Measurements from ENCODE around the gene RNFT2.

The RNFT2 gene

DNA sequence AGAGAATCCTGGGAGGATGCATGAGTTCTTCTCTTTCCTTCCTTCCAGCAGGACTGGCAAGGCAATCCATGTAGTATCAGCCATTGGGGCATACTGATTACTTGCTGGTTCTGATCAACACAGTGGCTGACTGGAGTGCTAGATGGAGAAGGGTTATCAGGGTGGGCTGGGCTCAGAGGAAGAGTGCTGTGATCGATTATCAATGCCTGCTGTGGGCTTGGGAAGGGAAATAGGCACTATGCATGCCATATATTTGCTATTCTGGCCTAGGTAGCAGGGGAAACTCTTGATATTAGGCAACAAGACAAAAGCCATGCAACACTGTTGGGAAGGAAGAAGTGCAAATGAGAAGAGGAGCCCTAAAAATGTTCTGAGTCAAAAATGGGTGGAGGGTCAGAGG, 97.4 kb downstream of the RNFT2 start:
- DNase-seq (ENCODE audit: low read depth): no peak

GRCh38 chr12:116837097-116837496, 99.0 kb downstream of the RNFT2 start:
- DNase-seq (ENCODE audit: low read depth): no peak

GRCh38 chr12:116838365-116838764, 100.2 kb downstream of the RNFT2 start:
- DNase-seq (ENCODE audit: low read depth): no peak

DNA sequence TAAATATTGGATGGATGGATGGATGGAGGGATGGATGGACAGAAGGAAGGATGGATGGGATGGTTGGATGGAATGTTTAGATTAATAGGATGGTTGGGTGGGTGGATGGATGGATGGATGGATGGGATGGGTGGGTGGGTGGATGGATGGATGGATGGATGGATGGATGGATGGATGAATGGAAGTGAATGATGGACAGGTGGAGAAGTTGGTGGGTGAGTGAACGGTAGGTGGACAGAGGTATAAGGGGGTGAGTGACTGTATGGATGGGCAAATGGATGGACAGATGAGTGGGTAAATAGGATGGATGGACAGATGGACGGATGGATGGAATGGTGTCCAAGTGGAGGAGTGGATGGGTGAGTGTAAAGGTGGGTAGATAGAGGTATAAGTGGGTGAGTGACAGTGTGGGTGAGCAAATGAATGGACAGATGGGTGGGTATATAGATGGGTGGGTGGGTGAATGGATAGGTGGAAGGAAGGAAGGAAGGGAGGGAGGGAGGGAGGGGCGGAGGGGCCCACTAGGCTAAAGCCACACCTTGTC, 101.2 kb downstream of the RNFT2 start:
- DNase-seq (ENCODE audit: low read depth): no peak

DNA sequence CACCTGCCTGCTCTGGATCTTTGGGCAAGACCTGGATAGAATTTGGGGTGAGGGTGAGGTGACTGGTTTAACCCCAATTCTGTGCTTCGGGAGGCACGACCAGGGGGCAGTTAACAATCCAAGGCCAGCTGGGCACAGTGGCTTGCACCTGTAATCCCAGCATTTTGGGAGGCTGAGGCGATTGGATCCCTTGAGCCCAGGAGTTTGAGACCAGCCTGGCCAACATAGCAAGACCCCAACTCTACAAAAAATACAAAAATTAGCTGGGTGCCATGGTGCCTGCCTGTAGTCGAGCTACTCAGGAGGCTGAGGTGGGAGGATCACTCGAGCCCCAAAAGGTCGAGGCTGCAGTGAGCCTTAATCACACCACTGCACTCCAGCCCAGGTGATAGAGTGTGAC, 105.0 kb downstream of the RNFT2 start:
- DNase-seq (ENCODE audit: low read depth): no peak

DNA sequence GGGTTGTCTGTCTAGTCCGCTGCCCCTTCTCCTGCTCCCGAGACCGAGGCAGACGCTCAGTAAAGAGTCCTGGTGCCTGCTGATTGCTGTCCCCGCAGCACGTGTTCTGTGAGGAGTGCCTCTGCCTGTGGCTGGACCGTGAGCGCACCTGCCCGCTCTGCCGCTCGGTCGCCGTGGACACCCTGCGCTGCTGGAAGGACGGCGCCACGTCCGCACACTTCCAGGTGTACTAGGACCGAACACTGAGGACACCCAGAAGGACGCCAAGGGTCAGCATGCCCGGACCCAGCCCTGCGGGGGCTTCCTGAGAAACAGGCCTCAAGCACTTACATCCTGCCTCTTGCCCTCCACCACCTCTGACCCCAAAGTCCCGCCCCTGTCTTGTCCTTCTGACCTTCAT, 111.1 kb downstream of the RNFT2 start:
- DNase-seq (ENCODE audit: low read depth): no peak

- no peak for DNase-seq (ENCODE audit: low read depth)
Measured at GRCh38 chr12:116852303-116852702, 114.2 kb downstream of the RNFT2 start.

DNA sequence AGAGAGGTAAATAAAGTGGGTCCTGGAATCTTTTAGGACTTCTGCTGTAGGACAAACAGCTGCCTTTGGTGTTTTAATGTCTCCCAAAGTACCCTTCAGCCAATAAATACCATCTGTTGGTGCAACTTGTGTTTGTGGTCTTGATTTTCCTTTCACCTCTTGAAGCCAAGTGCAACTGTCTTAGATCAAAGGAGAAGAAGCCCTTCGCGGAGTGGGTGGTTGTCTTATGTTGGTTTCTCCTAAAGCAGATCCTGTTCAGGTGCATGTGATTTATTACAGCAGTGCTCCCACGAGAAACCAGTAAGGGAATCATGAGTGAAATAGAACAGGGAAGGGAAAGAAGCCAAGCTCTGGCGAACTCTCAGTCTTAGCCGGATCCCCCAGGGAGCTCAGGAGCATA, 115.4 kb downstream of the RNFT2 start:
- DNase-seq (ENCODE audit: low read depth): no peak

- no peak for DNase-seq (ENCODE audit: low read depth)
Measured at GRCh38 chr12:116855744-116856470, 117.8 kb downstream of the RNFT2 start.

DNA sequence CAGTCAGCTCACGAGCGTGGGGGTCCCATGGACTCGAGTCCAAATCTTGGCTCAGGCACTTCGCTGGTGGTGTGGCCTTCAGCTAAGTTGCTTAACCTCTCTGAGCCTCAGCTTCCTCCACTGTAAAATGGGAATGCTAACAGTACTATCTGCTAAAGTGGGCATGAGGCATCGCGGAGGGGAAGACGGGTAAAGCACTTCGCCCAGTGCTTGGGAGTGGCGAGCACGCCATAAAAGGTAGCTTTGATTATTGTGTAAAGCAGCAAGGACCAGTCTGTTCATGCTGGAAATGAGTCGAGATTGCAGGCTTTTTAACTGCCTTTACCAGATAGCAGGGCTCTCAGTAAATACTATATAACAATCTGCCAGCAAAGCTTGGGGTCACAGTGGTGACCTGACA, 118.6 kb downstream of the RNFT2 start:
- no peak for DNase-seq (ENCODE audit: low read depth)

GRCh38 chr12:116859079-116859478, 121.0 kb downstream of the RNFT2 start:
- no peak for DNase-seq (ENCODE audit: low read depth)

DNA sequence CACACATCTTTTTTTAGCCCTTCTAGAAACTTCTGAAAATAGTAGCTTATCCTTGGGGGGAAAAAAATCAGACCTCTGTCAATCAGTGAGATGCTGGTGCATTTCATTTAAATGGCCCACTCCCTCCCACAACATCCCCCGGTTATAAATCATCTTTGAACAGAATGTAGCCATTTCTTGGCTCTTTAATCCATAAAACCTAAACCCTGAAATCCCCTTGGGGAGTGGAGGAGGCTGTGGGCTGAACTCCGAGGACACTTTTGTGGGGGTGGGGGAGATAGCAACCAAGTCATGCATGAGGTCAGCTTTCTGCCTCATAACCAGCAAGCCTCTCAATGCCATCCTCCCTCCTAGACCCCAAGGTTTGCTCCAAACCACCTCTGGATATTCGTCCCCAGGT, 122.1 kb downstream of the RNFT2 start:
- DNase-seq (ENCODE audit: low read depth): no peak

GRCh38 chr12:116861320-116861719, 123.2 kb downstream of the RNFT2 start:
- DNase-seq (ENCODE audit: low read depth): peak; percentile 63

DNA sequence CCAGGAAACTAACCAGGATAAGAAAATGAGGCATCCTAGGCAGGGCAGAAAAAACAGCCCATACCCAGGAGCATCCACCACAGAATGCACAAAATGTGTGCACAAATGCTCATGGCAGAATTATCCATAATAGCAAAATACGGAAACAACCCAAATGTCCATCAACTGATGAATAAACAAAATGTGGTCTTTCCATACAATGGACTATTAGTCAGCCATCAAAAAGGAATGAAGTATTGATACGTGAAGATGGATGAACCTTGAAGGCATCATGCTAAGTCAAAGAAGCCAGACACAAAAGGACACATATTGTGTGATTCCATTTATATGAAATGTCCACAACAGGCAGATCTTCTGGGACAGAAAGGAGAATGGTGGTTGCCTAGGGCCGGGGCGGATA, 124.1 kb downstream of the RNFT2 start:
- DNase-seq (ENCODE audit: low read depth): no peak

DNA sequence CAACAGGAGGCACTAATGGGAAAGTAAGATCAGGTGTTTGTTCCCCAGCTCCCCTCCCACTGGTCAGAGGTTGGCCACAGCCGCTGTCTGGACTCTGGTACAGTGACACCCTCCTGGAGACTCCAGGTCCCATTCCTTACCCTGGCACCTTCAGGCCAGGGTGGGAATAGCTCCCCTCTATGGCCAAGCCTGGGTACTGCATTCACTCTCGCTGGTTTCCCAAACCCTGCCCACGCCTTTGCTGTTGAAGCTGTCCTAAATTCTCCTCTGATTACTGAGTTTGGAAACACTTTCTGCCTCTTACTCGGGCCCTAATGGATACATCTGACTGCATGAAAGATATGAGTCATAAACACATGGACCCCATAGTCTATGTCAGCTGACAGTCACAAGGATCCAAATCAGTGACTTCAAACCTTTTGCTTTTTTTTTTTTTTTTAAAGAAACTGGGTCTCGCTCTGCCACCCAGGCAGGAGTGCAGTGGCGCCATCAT, 125.2 kb downstream of the RNFT2 start:
- peak; percentile 48 for DNase-seq (ENCODE audit: low read depth)

- peak; percentile 84 for DNase-seq (ENCODE audit: low read depth)
Measured at GRCh38 chr12:116864371-116865160, 126.5 kb downstream of the RNFT2 start.

DNA sequence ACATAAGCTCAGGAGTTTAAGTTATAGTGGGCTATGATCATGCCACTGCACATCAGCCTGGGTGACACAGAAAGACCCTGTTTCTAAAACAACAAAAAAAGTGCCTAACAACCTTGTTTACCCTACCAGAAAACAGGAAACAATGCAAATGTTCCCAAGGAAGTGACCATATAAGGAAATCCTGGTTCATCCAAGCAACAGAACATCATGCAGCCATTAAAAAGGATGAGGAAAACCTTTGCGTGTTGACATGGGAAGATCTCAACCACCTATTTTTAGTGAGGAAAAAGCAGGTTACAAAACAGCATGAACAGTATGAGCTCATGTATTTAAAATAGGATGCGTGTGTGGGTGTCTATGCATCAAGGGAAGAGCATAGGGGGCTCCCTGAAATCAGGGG, 129.4 kb downstream of the RNFT2 start:
- no peak for DNase-seq (ENCODE audit: low read depth)

DNA sequence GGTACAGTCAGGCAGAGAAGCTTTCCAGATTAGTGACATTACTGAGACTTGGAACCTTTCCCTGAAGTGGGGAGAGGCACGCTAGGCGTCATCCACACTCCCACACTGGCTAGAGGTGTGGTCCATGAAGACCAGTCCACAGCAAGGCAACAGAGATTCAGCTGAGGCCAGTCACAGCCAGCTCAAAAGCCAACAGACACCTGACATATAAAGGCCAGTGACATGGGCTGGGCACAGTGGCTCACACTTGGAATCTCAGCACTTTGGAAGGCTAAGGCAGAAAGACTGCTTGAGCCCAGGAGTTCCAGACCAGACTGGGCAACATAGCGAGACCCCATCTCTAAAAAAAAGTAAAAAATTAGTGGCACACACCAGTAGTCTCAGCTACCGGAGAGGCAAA, 132.2 kb downstream of the RNFT2 start:
- DNase-seq (ENCODE audit: low read depth): no peak

DNA sequence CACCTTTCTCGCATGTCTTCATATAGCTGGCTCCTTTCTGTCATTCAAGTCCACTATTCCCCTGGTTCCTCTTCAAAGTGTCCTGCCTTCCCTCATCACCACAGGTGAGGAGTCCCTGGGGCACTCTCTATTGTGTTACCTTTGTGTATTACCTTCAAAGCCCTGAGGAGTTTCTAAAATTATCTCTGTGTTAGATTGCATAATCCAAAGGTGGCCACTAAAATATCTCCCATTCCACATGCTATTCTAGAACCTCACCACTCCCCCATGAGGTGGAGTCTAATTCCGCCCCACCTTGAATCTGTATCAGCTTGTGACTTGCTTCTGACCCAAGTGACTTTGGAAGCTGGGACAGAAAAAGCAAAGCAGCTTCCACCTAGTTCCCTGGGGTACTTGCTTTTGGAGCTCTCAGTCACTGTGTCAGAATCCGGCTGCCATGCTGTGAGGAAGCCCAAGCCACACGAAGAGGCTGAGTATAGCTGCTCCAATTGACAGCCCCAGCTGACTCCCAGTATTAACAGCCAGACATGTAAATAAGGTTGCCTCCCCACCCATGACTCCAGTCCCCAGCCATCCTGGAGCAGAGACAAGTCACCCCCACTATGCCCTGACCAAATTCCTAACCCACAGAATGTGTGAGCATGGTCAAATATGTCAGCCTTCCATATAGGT, 136.3 kb downstream of the RNFT2 start:
- no peak for DNase-seq (ENCODE audit: low read depth)

DNA sequence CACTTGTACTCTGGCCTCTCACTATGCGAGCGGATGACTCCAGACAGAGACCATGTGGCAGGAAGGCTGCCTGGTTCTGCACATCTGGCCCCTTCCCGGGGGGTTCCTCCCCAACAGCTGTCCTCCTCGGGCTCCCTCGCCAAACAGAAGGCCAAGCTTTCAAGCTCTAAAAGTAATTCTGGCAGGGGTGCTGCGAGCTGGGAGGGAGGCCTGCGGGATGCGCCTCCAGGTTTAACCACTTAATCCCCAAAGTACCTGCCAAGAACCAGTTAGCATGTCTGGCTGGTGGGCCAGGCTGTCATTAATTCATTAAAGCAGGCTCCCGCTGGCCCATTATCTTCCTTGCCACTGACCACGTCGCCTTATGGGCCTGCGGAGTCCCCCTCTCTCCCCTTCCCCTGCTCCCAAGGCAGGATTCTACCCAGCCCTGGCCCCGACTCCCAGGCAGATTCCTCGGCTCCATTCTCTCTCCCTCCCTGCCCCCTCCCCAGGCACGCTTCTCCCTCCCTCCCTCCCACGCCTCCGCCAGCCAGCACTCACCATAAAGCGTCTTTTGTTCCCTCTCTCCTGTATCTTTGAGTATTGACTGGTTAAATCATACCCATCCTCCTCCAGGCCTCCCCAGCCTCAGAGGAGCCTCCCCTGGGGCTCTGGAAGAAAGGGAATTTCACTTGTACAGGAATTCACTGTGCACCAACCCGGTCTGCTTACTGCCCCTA, 138.2 kb downstream of the RNFT2 start:
- no peak for DNase-seq (ENCODE audit: low read depth)

DNA sequence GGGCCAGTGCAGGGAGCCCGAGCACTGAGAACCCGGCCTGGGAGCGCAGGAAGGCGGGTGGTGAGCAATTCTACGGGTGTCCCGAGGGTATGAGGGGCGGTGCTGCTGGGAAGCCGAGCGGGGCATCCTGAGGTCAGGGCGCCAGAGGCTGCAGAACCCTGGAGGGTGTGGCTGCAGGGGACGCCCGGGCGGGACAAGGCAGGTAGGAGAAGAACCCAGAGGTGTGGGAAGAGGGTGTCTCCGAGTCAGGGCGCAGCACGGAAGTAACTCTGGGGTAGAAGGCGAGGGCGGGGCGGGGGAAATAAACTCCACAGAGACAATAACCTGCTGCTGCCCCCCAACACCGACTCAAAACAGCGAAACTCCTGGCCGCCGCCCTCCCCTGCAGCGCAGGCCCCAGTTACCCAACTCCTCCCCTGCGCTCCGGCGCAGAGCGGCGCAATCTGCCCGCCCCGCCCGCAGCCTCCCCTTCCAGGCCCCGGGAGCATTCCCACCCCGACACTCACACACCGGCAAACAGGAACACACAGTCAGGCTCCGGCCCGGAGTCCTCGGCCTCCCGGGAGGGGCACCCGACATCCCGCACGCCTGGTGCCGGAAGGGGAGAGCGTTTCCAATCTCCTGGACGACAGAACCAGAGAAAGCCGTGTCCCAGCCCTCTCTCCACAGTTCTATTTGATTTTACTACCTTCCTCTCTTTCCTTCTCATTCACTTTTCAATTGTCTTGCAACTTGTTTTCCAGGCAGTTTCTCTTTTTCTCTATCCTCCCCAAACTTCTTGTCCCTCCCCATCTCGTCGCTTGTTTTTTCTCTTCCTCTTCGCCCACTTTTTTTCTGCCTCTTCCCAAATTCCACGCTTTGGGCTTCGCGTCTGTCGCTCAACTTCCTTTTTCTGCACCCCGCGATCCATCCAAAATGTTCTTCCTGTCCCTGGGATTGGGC, 140.7 kb downstream of the RNFT2 start:
- DNase-seq (ENCODE audit: low read depth): peak; percentile 27

Measured in iris pigment epithelial cell (primary cell).